BE2C (cell line): ENCODE measurements around the gene MMP28.

Experiments used
- DNase-seq: peaks from one replicate; pipeline ENCODE4 v3.0.0-alpha.2; 2020
- H3K27me3 ChIP-seq: fragments of 250-450 bp; sonication (Bioruptor Pico); 2 replicates; pipeline ENCODE4 v1.5.1; 2020; ENCODE audit warnings: mild to moderate bottlenecking
- H3K36me3 ChIP-seq: fragments of 250-450 bp; sonication (Bioruptor Pico); 2 replicates; pipeline ENCODE4 v1.5.1; 2020; ENCODE audit warnings: mild to moderate bottlenecking
- H3K4me1 ChIP-seq: fragments of 250-450 bp; sonication (Bioruptor Pico); 2 replicates; pipeline ENCODE4 v1.5.1; 2020
- H3K4me3 ChIP-seq: 2 replicates; pipeline ENCODE4 v1.5.1; 2011; ENCODE audit warnings: low read depth, low read length
- H3K9me3 ChIP-seq: fragments of 250-450 bp; sonication (Bioruptor Pico); 2 replicates; pipeline ENCODE4 v1.5.1; 2020
- TF ChIP-seq, protein P1 (sequence below): IDR thresholded peaks from 2 replicates; pipeline ENCODE4 v1.5.1; 2012; ENCODE audit warnings: mild to moderate bottlenecking, low read depth, low read length

MMP28 gene

DNA sequence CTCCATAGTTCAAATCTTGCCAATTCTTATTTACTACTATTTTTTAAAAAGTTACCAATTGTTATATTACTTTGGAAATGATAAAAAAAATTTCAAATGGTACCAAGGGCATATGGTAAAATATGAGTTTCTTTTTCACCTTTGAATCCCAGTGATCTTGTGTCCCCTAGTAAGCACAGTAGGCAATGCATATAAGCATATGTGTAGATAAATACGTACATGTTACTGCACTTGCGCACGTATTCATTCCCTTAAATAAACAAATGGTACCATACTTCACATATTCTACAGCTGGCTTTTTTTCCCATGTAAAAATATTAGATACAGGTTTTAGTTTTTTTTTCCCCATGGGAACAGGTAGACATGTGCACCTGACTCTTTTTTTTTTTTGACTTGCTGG is 45.7 kb upstream of the MMP28 start:
- Histone ChIP-seq H3K36me3 (peaks cover 98% of the 10 kb centered on the region), H3K4me3 (no peak overlapping the region), H3K4me1 (no peaks in the 10 kb centered on the region), H3K27me3 (no peaks in the 10 kb centered on the region; the same call in 1 of the 2 replicates), H3K9me3 (no peaks in the 10 kb centered on the region)
- no peak for DNase-seq
- TF ChIP-seq, protein P1, sequence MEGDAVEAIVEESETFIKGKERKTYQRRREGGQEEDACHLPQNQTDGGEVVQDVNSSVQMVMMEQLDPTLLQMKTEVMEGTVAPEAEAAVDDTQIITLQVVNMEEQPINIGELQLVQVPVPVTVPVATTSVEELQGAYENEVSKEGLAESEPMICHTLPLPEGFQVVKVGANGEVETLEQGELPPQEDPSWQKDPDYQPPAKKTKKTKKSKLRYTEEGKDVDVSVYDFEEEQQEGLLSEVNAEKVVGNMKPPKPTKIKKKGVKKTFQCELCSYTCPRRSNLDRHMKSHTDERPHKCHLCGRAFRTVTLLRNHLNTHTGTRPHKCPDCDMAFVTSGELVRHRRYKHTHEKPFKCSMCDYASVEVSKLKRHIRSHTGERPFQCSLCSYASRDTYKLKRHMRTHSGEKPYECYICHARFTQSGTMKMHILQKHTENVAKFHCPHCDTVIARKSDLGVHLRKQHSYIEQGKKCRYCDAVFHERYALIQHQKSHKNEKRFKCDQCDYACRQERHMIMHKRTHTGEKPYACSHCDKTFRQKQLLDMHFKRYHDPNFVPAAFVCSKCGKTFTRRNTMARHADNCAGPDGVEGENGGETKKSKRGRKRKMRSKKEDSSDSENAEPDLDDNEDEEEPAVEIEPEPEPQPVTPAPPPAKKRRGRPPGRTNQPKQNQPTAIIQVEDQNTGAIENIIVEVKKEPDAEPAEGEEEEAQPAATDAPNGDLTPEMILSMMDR, result no peak

- Histone ChIP-seq H3K27me3 (no peaks in the 10 kb centered on the region), H3K4me1 (no peaks in the 10 kb centered on the region; the same call in 1 of the 2 replicates), H3K4me3 (no peak overlapping the region), H3K36me3 (peaks cover 90% of the 10 kb centered on the region), H3K9me3 (no peaks in the 10 kb centered on the region)
- TF ChIP-seq, protein P1, result no peak
- no peak for DNase-seq
Observed at GRCh38 chr17:35825206-35825605, 29.8 kb upstream of the MMP28 start.

GRCh38 chr17:35821308-35821707 is 25.9 kb upstream of the MMP28 start:
- no peak for DNase-seq
- TF ChIP-seq, protein P1, result no peak
- Histone ChIP-seq H3K36me3 (peaks cover 93% of the 10 kb centered on the region), H3K4me3 (no peak overlapping the region), H3K9me3 (no peaks in the 10 kb centered on the region), H3K4me1 (no peaks in the 10 kb centered on the region; the same call in 1 of the 2 replicates), H3K27me3 (no peaks in the 10 kb centered on the region)

GRCh38 chr17:35819455-35819854 is 24.0 kb upstream of the MMP28 start:
- TF ChIP-seq, protein P1, result no peak
- Histone ChIP-seq H3K4me3 (no peak overlapping the region), H3K36me3 (peaks cover 82% of the 10 kb centered on the region), H3K27me3 (no peaks in the 10 kb centered on the region), H3K9me3 (no peaks in the 10 kb centered on the region), H3K4me1 (peaks cover 13% of the 10 kb centered on the region)
- DNase-seq, result no peak

DNA sequence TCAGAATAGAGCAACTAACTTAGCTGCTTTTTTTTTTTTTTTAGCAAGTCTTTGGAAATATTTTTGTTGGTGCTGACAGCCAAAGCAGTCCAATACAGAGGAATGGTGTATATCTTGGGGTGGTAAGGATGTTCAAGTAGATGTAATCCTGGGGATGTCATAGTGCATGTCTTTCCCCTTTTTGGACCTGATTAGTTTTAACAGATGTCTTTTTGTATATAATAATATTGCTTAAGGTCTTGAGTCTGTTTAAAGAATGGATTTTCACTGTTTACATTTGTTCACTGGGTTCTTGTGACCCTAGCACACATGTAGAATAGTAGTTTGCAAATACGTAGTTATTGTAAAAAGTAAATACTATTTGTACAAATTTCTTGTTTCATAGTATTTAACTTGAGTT is 21.8 kb upstream of the MMP28 start:
- Histone ChIP-seq H3K9me3 (no peaks in the 10 kb centered on the region), H3K4me1 (peaks cover 13% of the 10 kb centered on the region), H3K36me3 (peaks cover 62% of the 10 kb centered on the region), H3K27me3 (no peaks in the 10 kb centered on the region), H3K4me3 (no peak overlapping the region)
- no peak for DNase-seq
- TF ChIP-seq, protein P1, result no peak

- H3K27me3 ChIP-seq, result no peaks in the 10 kb centered on the region
- H3K4me1 ChIP-seq, result peaks cover 14% of the 10 kb centered on the region
- H3K36me3 ChIP-seq, result peaks cover 64% of the 10 kb centered on the region
- no peaks in the 10 kb centered on the region for H3K9me3 ChIP-seq
- no peak overlapping the region for H3K4me3 ChIP-seq
- TF ChIP-seq, protein P1, result no peak
- no peak for DNase-seq
Observed at GRCh38 chr17:35816723-35817122, 21.3 kb upstream of the MMP28 start.
